Endothelial cell (in vitro differentiated cells): Measurements from ENCODE around the gene C18orf32. TPM values are rescaled to one million over a fixed set of nuclear protein-coding genes. Genes with fewer than 3 reads are reported as not detected.

ENCODE experiments used
- DNase-seq: peaks from one replicate; pipeline ENCODE4 v3.0.0; 2021; ENCODE audit warnings: low spot score
- H3K27ac Mint-ChIP-seq: one replicate; pipeline ENCODE4 v1.8.0; 2021; ENCODE audit warnings: mixed read lengths, inconsistent platforms; ENCODE audit not compliant: unreplicated experiment
- H3K27me3 Mint-ChIP-seq: one replicate; pipeline ENCODE4 v1.8.0; 2021; ENCODE audit warnings: mild to moderate bottlenecking, moderate library complexity, mixed read lengths, inconsistent platforms; ENCODE audit not compliant: unreplicated experiment
- H3K36me3 Mint-ChIP-seq: one replicate; pipeline ENCODE4 v1.8.0; 2021; ENCODE audit warnings: mild to moderate bottlenecking, low read depth, mixed read lengths, inconsistent platforms; ENCODE audit not compliant: unreplicated experiment
- H3K4me1 Mint-ChIP-seq: one replicate; pipeline ENCODE4 v1.8.0; 2021; ENCODE audit warnings: mild to moderate bottlenecking, mixed read lengths, inconsistent platforms; ENCODE audit not compliant: unreplicated experiment
- H3K4me3 Mint-ChIP-seq: one replicate; pipeline ENCODE4 v1.8.0; 2021; ENCODE audit warnings: mild to moderate bottlenecking, mixed read lengths, inconsistent platforms; ENCODE audit not compliant: unreplicated experiment
- H3K9me3 Mint-ChIP-seq: one replicate; pipeline ENCODE4 v1.8.0; 2021; ENCODE audit warnings: mixed read lengths, inconsistent platforms; ENCODE audit not compliant: unreplicated experiment
- total RNA-seq: library from RNA; stranded (reverse); fragmentation: NEBNext Ultra II Directional; extraction: Animal tissue kit (Norgen Biotek cat#: 25700); gene quantifications from one replicate; pipeline ENCODE4 v1.2.1, GENCODE V29; 2021; ENCODE audit not compliant: unreplicated experiment
- TF ChIP-seq, protein P1 (sequence below): fragments of 200-600 bp; sonication (generic); IDR thresholded peaks from one replicate; pipeline ENCODE4 v1.5.0; 2021; ENCODE audit warnings: antibody characterized with exemption; ENCODE audit not compliant: unreplicated experiment

C18orf32 gene
- total RNA-seq, 1 donor from 2014 or later, result 33.2 TPM

DNA sequence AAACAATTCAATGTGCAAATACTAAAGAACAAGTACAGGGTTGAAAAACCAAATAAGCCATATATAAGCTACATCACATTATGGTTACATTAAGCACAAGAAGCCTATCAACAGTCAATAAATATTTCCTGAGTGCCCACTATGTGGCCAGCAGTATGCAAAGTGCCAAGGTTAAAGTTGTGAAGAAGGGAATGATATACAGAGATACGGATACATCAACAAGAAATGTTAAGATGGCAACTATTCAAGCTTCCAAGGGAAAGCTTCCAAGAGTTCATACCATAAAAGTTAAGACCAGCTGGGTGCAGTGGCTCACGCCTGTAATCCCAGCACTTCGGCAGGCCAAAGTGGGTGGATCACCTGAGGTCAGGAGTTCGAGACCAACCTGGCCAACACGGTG, 40.6 kb downstream of the C18orf32 start:
- H3K36me3 Mint-ChIP-seq, result peaks cover 12% of the 10 kb centered on the region
- no peaks in the 10 kb centered on the region for H3K9me3 Mint-ChIP-seq
- H3K4me1 Mint-ChIP-seq, result no peaks in the 10 kb centered on the region

DNA sequence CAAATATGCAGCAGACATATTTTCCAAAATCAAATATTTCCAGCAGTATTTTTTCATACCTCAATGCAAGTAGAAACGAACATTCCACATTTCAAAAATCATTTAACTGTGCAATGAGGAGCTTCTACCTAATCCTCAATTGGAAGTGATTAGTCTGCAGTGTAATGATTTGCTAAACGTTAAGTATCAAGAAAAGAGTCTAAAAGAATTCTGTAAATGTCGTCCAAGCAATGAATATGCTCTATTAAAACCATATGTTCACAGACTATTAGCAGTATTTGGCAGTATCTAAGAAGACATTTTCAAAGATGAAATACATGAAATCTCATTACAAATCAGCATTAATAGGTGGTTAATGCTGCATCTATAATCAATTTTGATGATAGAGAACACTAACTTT, 42.5 kb downstream of the C18orf32 start:
- Mint-ChIP-seq H3K27ac (no peak overlapping the region), H3K36me3 (peaks cover 11% of the 10 kb centered on the region), H3K27me3 (no peaks in the 10 kb centered on the region), H3K4me1 (no peaks in the 10 kb centered on the region), H3K9me3 (no peaks in the 10 kb centered on the region), H3K4me3 (no peak overlapping the region)
- DNase-seq, result no peak
- TF ChIP-seq, protein P1, sequence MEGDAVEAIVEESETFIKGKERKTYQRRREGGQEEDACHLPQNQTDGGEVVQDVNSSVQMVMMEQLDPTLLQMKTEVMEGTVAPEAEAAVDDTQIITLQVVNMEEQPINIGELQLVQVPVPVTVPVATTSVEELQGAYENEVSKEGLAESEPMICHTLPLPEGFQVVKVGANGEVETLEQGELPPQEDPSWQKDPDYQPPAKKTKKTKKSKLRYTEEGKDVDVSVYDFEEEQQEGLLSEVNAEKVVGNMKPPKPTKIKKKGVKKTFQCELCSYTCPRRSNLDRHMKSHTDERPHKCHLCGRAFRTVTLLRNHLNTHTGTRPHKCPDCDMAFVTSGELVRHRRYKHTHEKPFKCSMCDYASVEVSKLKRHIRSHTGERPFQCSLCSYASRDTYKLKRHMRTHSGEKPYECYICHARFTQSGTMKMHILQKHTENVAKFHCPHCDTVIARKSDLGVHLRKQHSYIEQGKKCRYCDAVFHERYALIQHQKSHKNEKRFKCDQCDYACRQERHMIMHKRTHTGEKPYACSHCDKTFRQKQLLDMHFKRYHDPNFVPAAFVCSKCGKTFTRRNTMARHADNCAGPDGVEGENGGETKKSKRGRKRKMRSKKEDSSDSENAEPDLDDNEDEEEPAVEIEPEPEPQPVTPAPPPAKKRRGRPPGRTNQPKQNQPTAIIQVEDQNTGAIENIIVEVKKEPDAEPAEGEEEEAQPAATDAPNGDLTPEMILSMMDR, result no peak

More for the DNA sequence above, 40.6 kb downstream of the C18orf32 start:
- no peaks in the 10 kb centered on the region for H3K27me3 Mint-ChIP-seq
- H3K27ac Mint-ChIP-seq, result no peak overlapping the region
- TF ChIP-seq, protein P1, result no peak
- no peak for DNase-seq
- no peak overlapping the region for H3K4me3 Mint-ChIP-seq

DNA sequence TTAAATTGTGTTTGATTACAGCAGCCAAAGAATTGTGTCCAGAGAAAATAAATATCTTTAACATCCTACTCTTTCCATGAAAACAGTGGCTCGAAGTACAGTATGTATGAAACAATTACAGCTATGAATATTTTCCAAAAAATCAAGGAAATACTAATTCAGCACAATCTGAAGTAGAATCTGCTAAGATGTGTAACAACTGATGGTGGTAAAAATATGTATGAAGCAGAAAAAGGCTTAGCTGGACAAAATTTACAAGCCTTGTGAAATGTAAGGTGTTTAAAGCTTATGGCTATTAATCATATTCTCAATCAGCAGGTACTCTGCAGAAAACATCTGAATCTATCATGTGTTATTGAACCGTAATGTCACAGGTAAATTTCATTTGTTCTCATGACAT, 43.2 kb downstream of the C18orf32 start:
- Mint-ChIP-seq H3K9me3 (no peaks in the 10 kb centered on the region), H3K4me3 (no peak overlapping the region), H3K36me3 (peaks cover 7% of the 10 kb centered on the region), H3K27ac (no peak overlapping the region), H3K4me1 (no peaks in the 10 kb centered on the region), H3K27me3 (no peaks in the 10 kb centered on the region)
- TF ChIP-seq, protein P1, result no peak
- DNase-seq, result no peak

DNA sequence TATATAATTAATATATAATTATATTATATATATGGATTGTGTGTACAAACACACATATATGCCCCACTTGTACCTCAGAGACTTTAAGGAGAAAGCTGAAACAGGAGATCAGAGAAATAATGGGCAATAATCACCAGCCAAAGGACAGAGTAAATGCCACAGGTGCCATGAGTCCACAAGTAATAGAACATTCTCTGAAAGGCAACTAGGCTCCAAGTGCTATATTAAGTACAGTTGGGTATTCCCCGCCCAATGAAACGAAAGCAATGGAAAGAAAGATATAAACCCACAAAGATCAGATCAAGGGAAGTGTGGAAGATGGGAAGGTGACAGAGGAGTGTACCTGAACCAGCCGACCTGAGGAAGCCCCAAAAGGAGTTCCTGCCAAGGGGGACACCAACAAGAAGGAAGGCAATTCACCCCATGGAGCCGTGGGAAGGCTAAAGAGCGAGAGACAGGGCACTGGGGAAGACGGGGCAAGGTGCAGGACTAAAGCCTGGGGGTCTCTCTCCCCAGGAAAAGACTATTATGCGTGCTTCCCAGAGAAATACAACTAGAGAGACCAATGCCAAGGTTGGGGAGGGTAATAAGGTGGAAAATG, 45.6 kb downstream of the C18orf32 start:
- H3K27ac Mint-ChIP-seq, result no peak overlapping the region
- no peaks in the 10 kb centered on the region for H3K9me3 Mint-ChIP-seq
- H3K27me3 Mint-ChIP-seq, result no peaks in the 10 kb centered on the region
- H3K4me3 Mint-ChIP-seq, result no peak overlapping the region
- H3K36me3 Mint-ChIP-seq, result no peaks in the 10 kb centered on the region
- TF ChIP-seq, protein P1, result no peak
- no peaks in the 10 kb centered on the region for H3K4me1 Mint-ChIP-seq
- no peak for DNase-seq

DNA sequence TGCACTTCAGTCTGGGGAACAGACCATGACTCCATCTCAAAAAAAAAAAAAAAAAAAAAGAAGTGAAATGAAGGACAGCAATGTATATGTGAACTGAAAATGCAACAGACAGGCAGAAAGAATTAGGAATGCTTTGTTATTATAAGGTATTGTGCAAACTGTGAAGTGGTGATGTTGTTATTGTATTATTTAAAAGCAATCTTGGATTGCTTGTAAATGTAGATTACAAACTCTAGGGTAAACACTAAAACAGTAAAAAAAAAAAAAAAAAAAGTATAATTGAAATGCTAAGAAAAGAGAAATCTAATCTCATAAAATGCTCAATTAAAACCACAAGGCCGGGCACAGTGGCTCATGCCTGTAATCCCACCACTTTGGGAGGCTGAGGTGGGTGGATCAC, 51.9 kb downstream of the C18orf32 start:
- Mint-ChIP-seq H3K4me1 (no peaks in the 10 kb centered on the region), H3K4me3 (no peak overlapping the region), H3K36me3 (no peaks in the 10 kb centered on the region), H3K9me3 (no peaks in the 10 kb centered on the region), H3K27me3 (no peaks in the 10 kb centered on the region), H3K27ac (no peak overlapping the region)
- no peak for DNase-seq
- TF ChIP-seq, protein P1, result no peak
